Right atrium auricular region (tissue), 2 donors: ENCODE data around the gene RBKS. TPM values are rescaled to one million over a fixed set of nuclear protein-coding genes. Genes with fewer than 3 reads are reported as not detected.

Experiments
- DNase-seq: peaks from one replicate; pipeline ENCODE4 v3.0.0-alpha.2; 2019; ENCODE audit warnings: low spot score
- H3K27ac ChIP-seq, 2 donors: fragments of 200-600 bp; sonication (generic); 1 replicate in 1 of 2; 2 replicates in 1 of 2; pipeline ENCODE4 v1.5.1; 2016 to 2019
- H3K27me3 ChIP-seq, 2 donors: fragments of 200-600 bp; sonication (generic); one replicate each; pipeline versions ENCODE4 v1.5.1 to v1.6.0; 2017 to 2019
- H3K36me3 ChIP-seq: fragments of 200-600 bp; sonication (generic); one replicate; pipeline ENCODE4 v1.5.1; 2016
- H3K4me1 ChIP-seq, 2 donors: fragments of 200-600 bp; sonication (generic); one replicate each; pipeline versions ENCODE4 v1.5.1 to v1.6.0; 2017 to 2019
- H3K4me3 ChIP-seq, 2 donors: fragments of 200-600 bp; sonication (generic); 1 replicate in 1 of 2; 2 replicates in 1 of 2; pipeline ENCODE4 v1.5.1; 2017 to 2019; ENCODE audit warnings: mild to moderate bottlenecking in 1 of 2, moderate library complexity in 1 of 2
- H3K9me3 ChIP-seq, 2 donors: fragments of 200-600 bp; sonication (generic); one replicate each; pipeline ENCODE4 v1.5.1; 2019
- CTCF ChIP-seq, 2 donors: fragments of 200-600 bp; sonication (generic); IDR thresholded peaks; one replicate each; pipeline ENCODE4 v1.5.1; 2019; ENCODE audit warnings: antibody characterized with exemption in 2 of 2
- total RNA-seq, 2 donors: library from RNA; depleted of rRNA; stranded (reverse); fragments of >200 nt; gene quantifications; one replicate each; pipeline ENCODE4 v1.1.0, GENCODE V29; 2016

The RBKS gene
- total RNA-seq, 2 donors from 2014 or later, result 1.6 to 2.1 TPM

DNA sequence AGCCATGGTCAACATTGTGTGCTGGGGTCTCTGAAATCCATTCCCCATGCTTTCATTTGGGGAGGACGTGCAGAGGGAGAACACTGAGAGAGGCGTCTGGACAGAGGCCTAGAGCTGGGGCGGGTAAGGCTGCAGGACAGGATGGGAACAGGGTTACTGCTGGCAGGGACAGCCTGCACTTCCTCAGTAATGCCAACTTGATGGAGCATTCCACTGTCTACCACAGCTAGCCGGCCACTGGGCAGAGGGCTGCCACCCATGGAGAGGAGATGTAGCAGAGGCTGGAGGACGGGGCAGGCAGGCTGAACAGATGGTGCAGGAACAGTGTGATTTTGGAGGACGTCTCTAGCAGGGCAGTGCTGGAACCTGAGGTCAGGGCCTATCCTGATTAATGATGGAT is 89.3 kb downstream of the RBKS start:
- TF ChIP-seq CTCF (IDR thresholded peaks at IDR 0.05), result no peak
- no peaks in the 10 kb centered on the region for H3K27me3 ChIP-seq
- H3K4me1 ChIP-seq, result peaks cover 0 to 47% of the 10 kb centered on the region in 2 donors
- H3K36me3 ChIP-seq, result no peaks in the 10 kb centered on the region
- no peak for DNase-seq
- no peaks in the 10 kb centered on the region for H3K9me3 ChIP-seq
- peak overlapping the region; percentile 86 to 92 for H3K27ac ChIP-seq
- H3K4me3 ChIP-seq, result no peak overlapping the region

DNA sequence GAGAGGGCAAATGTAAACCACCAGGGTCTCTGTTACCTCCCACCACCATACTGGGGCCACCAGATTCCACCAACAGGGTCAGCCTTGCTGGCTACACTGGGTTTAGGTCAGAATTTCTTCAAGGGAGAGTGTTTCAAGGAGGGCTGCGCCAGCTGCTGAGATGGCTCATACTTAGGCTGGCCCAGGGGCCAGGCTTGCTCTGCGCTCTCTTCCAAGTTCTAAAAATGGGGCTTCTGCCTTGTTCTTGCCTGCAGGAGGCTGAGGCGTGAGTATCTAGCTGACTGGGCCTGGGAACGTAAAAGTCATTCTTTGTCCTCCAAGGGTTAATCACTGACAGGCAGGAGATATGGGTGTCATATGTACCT is 90.6 kb downstream of the RBKS start:
- no peak overlapping the region for H3K4me3 ChIP-seq
- no peaks in the 10 kb centered on the region for H3K36me3 ChIP-seq
- no peak for TF ChIP-seq CTCF (IDR thresholded peaks at IDR 0.05)
- no peaks in the 10 kb centered on the region for H3K9me3 ChIP-seq
- H3K4me1 ChIP-seq, result peaks cover 0 to 59% of the 10 kb centered on the region in 2 donors
- no peaks in the 10 kb centered on the region for H3K27me3 ChIP-seq
- no peak for DNase-seq
- peak overlapping the region; percentile 86 to 92 for H3K27ac ChIP-seq

DNA sequence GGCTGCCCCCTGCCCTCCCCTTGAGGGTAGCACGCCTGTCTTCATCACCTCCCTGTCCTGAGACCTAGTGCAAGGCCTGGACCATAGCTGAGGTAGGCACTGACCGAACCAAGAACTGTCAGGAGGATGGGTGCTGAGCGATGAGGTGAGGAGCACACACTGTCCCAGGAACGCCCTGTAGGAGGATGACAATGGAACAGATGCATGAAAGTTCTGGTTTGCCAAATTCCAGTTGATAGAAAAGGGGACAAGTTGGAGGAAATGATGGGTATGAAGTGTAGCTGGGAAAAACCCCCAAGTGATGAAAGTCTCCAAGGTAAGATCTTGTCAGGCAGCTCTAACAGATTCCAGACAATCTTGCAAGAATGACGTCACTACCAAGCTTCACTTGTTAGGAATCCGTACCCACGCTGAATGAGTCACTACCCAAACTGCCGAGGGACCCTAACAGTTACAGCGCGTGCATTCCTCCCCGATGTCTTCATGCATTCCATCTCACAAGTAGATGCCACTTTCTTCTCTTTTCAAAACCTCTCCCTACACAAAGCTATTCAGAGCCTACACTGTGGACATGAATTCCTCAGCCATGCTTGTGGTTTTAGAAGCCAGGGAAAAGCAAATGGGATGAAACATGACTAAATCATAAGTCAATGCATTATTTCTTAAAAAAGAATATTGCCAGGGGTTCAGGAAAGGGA is 91.1 kb downstream of the RBKS start:
- Histone ChIP-seq H3K27ac (peak overlapping the region; percentile 86 to 92), H3K4me3 (no peak overlapping the region), H3K9me3 (no peaks in the 10 kb centered on the region), H3K4me1 (peaks cover 0 to 59% of the 10 kb centered on the region in 2 donors), H3K27me3 (no peaks in the 10 kb centered on the region), H3K36me3 (no peaks in the 10 kb centered on the region)
- no peak for TF ChIP-seq CTCF (IDR thresholded peaks at IDR 0.05)
- peak; percentile 93 for DNase-seq

- Histone ChIP-seq H3K36me3 (no peaks in the 10 kb centered on the region), H3K27me3 (no peaks in the 10 kb centered on the region), H3K4me1 (peaks cover 0 to 59% of the 10 kb centered on the region in 2 donors), H3K27ac (peak overlapping the region; percentile 86 to 92), H3K4me3 (no peak overlapping the region), H3K9me3 (no peaks in the 10 kb centered on the region)
- no peak for DNase-seq
- no peak for TF ChIP-seq CTCF (IDR thresholded peaks at IDR 0.05)
These were observed 91.7 kb downstream of the RBKS start for GRCh38 chr2:27798486-27798885.

GRCh38 chr2:27797841-27798240 is 92.3 kb downstream of the RBKS start:
- H3K27ac ChIP-seq, result peak overlapping the region; percentile 86 to 92
- H3K36me3 ChIP-seq, result no peaks in the 10 kb centered on the region
- H3K9me3 ChIP-seq, result no peaks in the 10 kb centered on the region
- H3K27me3 ChIP-seq, result no peaks in the 10 kb centered on the region
- peaks cover 0 to 59% of the 10 kb centered on the region in 2 donors for H3K4me1 ChIP-seq
- DNase-seq, result no peak
- TF ChIP-seq CTCF (IDR thresholded peaks at IDR 0.05), result no peak
- no peak overlapping the region for H3K4me3 ChIP-seq
